Measurements from ENCODE around the gene CAMTA1. TPM values are rescaled to one million over a fixed set of nuclear protein-coding genes. Genes with fewer than 3 reads are reported as not detected.

CAMTA1 gene
- total RNA-seq, 2 experiments from 2014 or later: 43.9 to 73.3 TPM

DNA sequence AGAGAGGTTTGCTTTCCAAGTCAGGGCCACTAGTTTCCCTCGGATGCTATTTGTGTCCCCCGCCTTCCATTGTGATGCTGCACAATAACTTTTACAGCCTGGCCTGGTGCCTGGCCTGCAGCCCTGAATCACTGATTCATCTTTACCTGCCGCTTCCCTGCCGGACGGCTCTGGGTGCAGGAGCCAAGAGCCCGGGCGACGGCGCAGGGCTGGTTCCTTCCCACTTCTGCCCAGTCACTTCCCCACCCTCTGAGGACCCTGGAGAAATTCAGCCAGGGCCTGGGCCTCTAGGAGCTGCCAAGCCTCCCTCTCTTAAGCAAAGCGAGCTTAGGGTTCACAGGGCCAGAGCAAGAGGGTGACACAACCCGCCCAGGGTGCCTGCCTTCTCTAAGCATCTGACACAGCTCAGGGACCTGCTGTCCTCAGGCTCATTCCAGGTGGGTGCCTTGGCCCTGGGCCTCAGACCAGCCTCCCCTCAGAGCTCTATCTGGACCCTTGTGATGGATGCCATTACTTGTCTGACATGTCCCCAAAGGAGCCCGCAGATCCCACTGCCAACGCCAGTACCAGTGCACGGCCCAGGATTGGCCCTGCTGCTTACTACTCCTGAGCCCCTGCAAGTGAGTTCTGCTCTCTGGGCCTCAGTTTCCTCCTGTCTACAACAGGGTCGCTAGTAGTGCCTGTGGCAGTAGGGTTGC lies 604.8 kb downstream of the CAMTA1 start:
- no peaks in the 10 kb centered on the region for H3K36me3 ChIP-seq (ENCODE audit: insufficient read depth, low read length)
- no peak for DNase-seq (ENCODE audit: low spot score)
- H3K9me3 ChIP-seq (ENCODE audit: low read length): peaks cover under 1% of the 10 kb centered on the region; the same call in 1 of the 2 replicates
- H4K20me1 ChIP-seq (ENCODE audit: insufficient read depth, low read length): no peaks in the 10 kb centered on the region
- H3K4me3 ChIP-seq (ENCODE audit: low read depth, low read length, poor library complexity, severe bottlenecking): no peak overlapping the region
- ChIA-PET CTCF (ENCODE audit: unreplicated experiment) (no interaction called here), POLR2A (interaction anchor here (0.5 kb wide), 1 partner anchor 365 kb away, joined by 3 read pairs; no protein-coding TSS in a partner anchor)
- no TSS peak for BruUV-seq (replicated peaks)
- no peak overlapping the region for H2AFZ ChIP-seq (ENCODE audit: low read length)
- no peaks in the 10 kb centered on the region for H3K9me2 ChIP-seq (ENCODE audit: insufficient read depth, low read length)
- intact Hi-C loops (cut with micrococcal nuclease; ENCODE audit: unreplicated experiment): no loop called here
- no peaks in the 10 kb centered on the region for H3K79me2 ChIP-seq (ENCODE audit: insufficient read depth, low read depth, low read length)
- TF ChIP-seq EZH2phosphoT487 (IDR thresholded peaks at IDR 0.05; ENCODE audit: borderline replicate concordance, low read depth, low read length): no peak
- TF ChIP-seq, protein P1, sequence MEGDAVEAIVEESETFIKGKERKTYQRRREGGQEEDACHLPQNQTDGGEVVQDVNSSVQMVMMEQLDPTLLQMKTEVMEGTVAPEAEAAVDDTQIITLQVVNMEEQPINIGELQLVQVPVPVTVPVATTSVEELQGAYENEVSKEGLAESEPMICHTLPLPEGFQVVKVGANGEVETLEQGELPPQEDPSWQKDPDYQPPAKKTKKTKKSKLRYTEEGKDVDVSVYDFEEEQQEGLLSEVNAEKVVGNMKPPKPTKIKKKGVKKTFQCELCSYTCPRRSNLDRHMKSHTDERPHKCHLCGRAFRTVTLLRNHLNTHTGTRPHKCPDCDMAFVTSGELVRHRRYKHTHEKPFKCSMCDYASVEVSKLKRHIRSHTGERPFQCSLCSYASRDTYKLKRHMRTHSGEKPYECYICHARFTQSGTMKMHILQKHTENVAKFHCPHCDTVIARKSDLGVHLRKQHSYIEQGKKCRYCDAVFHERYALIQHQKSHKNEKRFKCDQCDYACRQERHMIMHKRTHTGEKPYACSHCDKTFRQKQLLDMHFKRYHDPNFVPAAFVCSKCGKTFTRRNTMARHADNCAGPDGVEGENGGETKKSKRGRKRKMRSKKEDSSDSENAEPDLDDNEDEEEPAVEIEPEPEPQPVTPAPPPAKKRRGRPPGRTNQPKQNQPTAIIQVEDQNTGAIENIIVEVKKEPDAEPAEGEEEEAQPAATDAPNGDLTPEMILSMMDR (conservative IDR thresholded peaks at IDR 0.05; ENCODE audit: low read length): no peak
- no peak overlapping the region for H3K4me2 ChIP-seq (ENCODE audit: low read length)
- no peak overlapping the region for H3K27ac ChIP-seq (ENCODE audit: low read depth, low read length, poor library complexity, severe bottlenecking)
- H3K4me1 ChIP-seq (ENCODE audit: insufficient read depth, low read length, poor library complexity, severe bottlenecking): no peaks in the 10 kb centered on the region

DNA sequence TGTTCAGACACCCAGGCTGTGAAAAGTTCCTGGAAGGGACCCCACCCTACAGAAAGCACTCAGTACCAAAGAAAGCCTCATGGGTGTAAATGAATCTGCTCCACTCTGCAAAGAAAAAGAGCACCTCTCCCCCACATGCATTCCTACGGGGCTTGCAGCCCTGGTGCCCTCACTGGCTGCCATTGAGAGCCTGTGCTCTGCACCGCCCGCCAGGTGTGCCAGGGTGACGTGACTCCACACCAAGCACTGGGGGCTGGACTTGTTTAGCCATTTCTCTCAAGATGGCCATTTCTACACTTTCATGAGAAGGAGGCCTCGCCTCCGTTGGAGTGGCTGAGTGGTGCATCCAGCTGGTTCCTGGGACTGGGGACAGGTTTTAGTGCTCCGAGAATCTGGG lies 605.3 kb downstream of the CAMTA1 start:
- no peak for TF ChIP-seq EZH2phosphoT487 (IDR thresholded peaks at IDR 0.05; ENCODE audit: borderline replicate concordance, low read depth, low read length)
- TF ChIP-seq, protein P1 (conservative IDR thresholded peaks at IDR 0.05; ENCODE audit: low read length): no peak
- Histone ChIP-seq H3K4me3 (ENCODE audit: low read depth, low read length, poor library complexity, severe bottlenecking) (no peak overlapping the region), H3K79me2 (ENCODE audit: insufficient read depth, low read depth, low read length) (no peaks in the 10 kb centered on the region), H4K20me1 (ENCODE audit: insufficient read depth, low read length) (no peaks in the 10 kb centered on the region), H3K27ac (ENCODE audit: low read depth, low read length, poor library complexity, severe bottlenecking) (no peak overlapping the region), H2AFZ (ENCODE audit: low read length) (no peak overlapping the region), H3K9me3 (ENCODE audit: low read length) (peaks cover 6% of the 10 kb centered on the region; the same call in 1 of the 2 replicates), H3K4me2 (ENCODE audit: low read length) (no peak overlapping the region), H3K9me2 (ENCODE audit: insufficient read depth, low read length) (no peaks in the 10 kb centered on the region), H3K36me3 (ENCODE audit: insufficient read depth, low read length) (no peaks in the 10 kb centered on the region), H3K4me1 (ENCODE audit: insufficient read depth, low read length, poor library complexity, severe bottlenecking) (no peaks in the 10 kb centered on the region)
- POLR2A ChIA-PET: no interaction called here
- no TSS peak for BruUV-seq (replicated peaks)
- no peak for DNase-seq (ENCODE audit: low spot score)
- intact Hi-C loops (cut with micrococcal nuclease; ENCODE audit: unreplicated experiment): no loop called here
- CTCF ChIA-PET (ENCODE audit: unreplicated experiment): no interaction called here

DNA sequence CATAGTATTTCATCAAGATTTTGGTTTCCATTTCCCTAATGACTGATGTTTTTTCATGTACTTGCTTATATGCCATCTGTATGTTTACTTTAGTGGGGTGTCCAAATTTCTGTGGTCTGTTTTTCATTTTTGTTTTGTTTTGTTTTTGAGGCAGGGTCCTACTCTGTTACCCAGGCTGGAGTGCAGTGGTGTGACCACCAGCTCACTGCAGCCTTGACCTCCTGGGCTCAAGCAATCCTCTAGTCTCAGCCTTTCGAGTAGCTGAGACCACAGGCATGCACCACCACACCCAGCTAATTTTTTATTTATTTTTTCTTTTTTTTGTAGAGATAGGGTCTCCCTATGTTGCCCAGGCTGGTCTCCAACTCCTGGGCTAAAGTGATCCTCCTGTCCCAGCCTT lies 607.9 kb downstream of the CAMTA1 start:
- Histone ChIP-seq H3K27ac (ENCODE audit: low read depth, low read length, poor library complexity, severe bottlenecking) (no peak overlapping the region), H3K4me1 (ENCODE audit: insufficient read depth, low read length, poor library complexity, severe bottlenecking) (no peaks in the 10 kb centered on the region), H3K9me3 (ENCODE audit: low read length) (peaks cover 9% of the 10 kb centered on the region; the same call in 1 of the 2 replicates), H3K79me2 (ENCODE audit: insufficient read depth, low read depth, low read length) (no peaks in the 10 kb centered on the region), H2AFZ (ENCODE audit: low read length) (no peak overlapping the region), H3K9me2 (ENCODE audit: insufficient read depth, low read length) (no peaks in the 10 kb centered on the region), H3K4me2 (ENCODE audit: low read length) (no peak overlapping the region), H3K4me3 (ENCODE audit: low read depth, low read length, poor library complexity, severe bottlenecking) (no peak overlapping the region), H4K20me1 (ENCODE audit: insufficient read depth, low read length) (no peaks in the 10 kb centered on the region), H3K36me3 (ENCODE audit: insufficient read depth, low read length) (no peaks in the 10 kb centered on the region)
- DNase-seq (ENCODE audit: low spot score): no peak
- no peak for TF ChIP-seq EZH2phosphoT487 (IDR thresholded peaks at IDR 0.05; ENCODE audit: borderline replicate concordance, low read depth, low read length)
- TF ChIP-seq, protein P1 (conservative IDR thresholded peaks at IDR 0.05; ENCODE audit: low read length): no peak
- intact Hi-C loops (cut with micrococcal nuclease; ENCODE audit: unreplicated experiment): no loop called here
- no TSS peak for BruUV-seq (replicated peaks)
- ChIA-PET POLR2A (no interaction called here), CTCF (ENCODE audit: unreplicated experiment) (no interaction called here)
